ENCODE data around the gene WNT10A.
A peak's percentile ranks its signal among the peaks of the same experiment; 100 is the strongest.

The WNT10A gene

DNA sequence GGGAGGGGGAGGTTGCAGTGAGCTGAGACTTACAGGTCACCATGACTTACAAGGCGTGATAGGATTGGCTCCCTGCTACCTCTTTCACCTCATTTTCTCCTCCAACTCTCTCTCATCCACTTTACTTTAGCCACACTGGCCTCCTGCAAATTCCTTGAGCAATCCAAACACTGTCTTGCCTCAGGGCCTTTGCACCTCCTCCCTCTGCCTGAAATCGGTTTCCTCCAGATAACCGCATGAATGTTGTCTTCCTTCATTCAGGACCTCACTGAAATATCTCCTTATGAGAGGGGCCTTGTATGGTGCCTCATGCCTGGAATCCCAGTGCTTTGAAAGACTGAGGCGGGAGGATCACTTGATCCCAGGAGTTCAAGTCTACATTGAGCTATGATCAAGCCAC is 21.8 kb downstream of the WNT10A start:
- no peaks in the 10 kb centered on the region for H3K9me3 ChIP-seq (ENCODE audit: low read length)
- H3K4me1 ChIP-seq (ENCODE audit: insufficient read depth, low read length, severe bottlenecking): peaks cover 7% of the 10 kb centered on the region
- no peak overlapping the region for H3K4me3 ChIP-seq (ENCODE audit: low read depth, low read length, poor library complexity, severe bottlenecking)
- H3K36me3 ChIP-seq (ENCODE audit: insufficient read depth, low read length): no peaks in the 10 kb centered on the region
- H3K27ac ChIP-seq (ENCODE audit: low read depth, low read length, poor library complexity, severe bottlenecking): no peak overlapping the region
- H3F3A ChIP-seq (ENCODE audit: insufficient read depth, low read length): no peaks in the 10 kb centered on the region
- H3K9me2 ChIP-seq (ENCODE audit: low read depth, low read length): no peaks in the 10 kb centered on the region
- no peak overlapping the region for H3K4me2 ChIP-seq (ENCODE audit: low read length)
- H3K9ac ChIP-seq (ENCODE audit: low read length): no peak overlapping the region
- no peaks in the 10 kb centered on the region for H4K20me1 ChIP-seq (ENCODE audit: insufficient read depth, low read length)
- TF ChIP-seq CTCF (IDR thresholded peaks at IDR 0.05; ENCODE audit: low read length): no peak
- TF ChIP-seq EZH2 (IDR thresholded peaks at IDR 0.05; ENCODE audit: borderline replicate concordance, low read length): no peak
- H3K79me2 ChIP-seq (ENCODE audit: insufficient read depth, low read length): no peaks in the 10 kb centered on the region
- H2AFZ ChIP-seq (ENCODE audit: low read length): no peak overlapping the region
- no peaks in the 10 kb centered on the region; the same call in 1 of the 2 replicates for H3K27me3 ChIP-seq (ENCODE audit: insufficient read depth, low read length)

GRCh38 chr2:218904176-218904575 is 23.5 kb downstream of the WNT10A start:
- no peak overlapping the region for H3K27ac ChIP-seq (ENCODE audit: low read depth, low read length, poor library complexity, severe bottlenecking)
- H3K4me1 ChIP-seq (ENCODE audit: insufficient read depth, low read length, severe bottlenecking): peaks cover 7% of the 10 kb centered on the region
- no peaks in the 10 kb centered on the region for H3K9me3 ChIP-seq (ENCODE audit: low read length)
- H3K4me2 ChIP-seq (ENCODE audit: low read length): no peak overlapping the region
- no peaks in the 10 kb centered on the region for H3K9me2 ChIP-seq (ENCODE audit: low read depth, low read length)
- H3K36me3 ChIP-seq (ENCODE audit: insufficient read depth, low read length): no peaks in the 10 kb centered on the region
- H3K4me3 ChIP-seq (ENCODE audit: low read depth, low read length, poor library complexity, severe bottlenecking): no peak overlapping the region
- H3F3A ChIP-seq (ENCODE audit: insufficient read depth, low read length): no peaks in the 10 kb centered on the region
- H4K20me1 ChIP-seq (ENCODE audit: insufficient read depth, low read length): no peaks in the 10 kb centered on the region
- no peak overlapping the region for H3K9ac ChIP-seq (ENCODE audit: low read length)
- TF ChIP-seq EZH2 (IDR thresholded peaks at IDR 0.05; ENCODE audit: borderline replicate concordance, low read length): no peak
- TF ChIP-seq CTCF (IDR thresholded peaks at IDR 0.05; ENCODE audit: low read length): no peak
- no peaks in the 10 kb centered on the region; the same call in 1 of the 2 replicates for H3K27me3 ChIP-seq (ENCODE audit: insufficient read depth, low read length)
- no peak overlapping the region for H2AFZ ChIP-seq (ENCODE audit: low read length)
- H3K79me2 ChIP-seq (ENCODE audit: insufficient read depth, low read length): no peaks in the 10 kb centered on the region

- Histone ChIP-seq H3K4me1 (ENCODE audit: insufficient read depth, low read length, severe bottlenecking) (peaks cover 20% of the 10 kb centered on the region), H3F3A (ENCODE audit: insufficient read depth, low read length) (no peaks in the 10 kb centered on the region), H3K9me2 (ENCODE audit: low read depth, low read length) (no peaks in the 10 kb centered on the region), H3K27me3 (ENCODE audit: insufficient read depth, low read length) (no peaks in the 10 kb centered on the region), H3K9ac (ENCODE audit: low read length) (peak overlapping the region; percentile 58), H3K4me3 (ENCODE audit: low read depth, low read length, poor library complexity, severe bottlenecking) (peak overlapping the region; percentile 62), H2AFZ (ENCODE audit: low read length) (peak overlapping the region; percentile 42), H3K4me2 (ENCODE audit: low read length) (peak overlapping the region; percentile 75), H3K79me2 (ENCODE audit: insufficient read depth, low read length) (no peaks in the 10 kb centered on the region), H3K36me3 (ENCODE audit: insufficient read depth, low read length) (no peaks in the 10 kb centered on the region), H4K20me1 (ENCODE audit: insufficient read depth, low read length) (no peaks in the 10 kb centered on the region), H3K27ac (ENCODE audit: low read depth, low read length, poor library complexity, severe bottlenecking) (no peak overlapping the region), H3K9me3 (ENCODE audit: low read length) (no peaks in the 10 kb centered on the region)
- TF ChIP-seq CTCF (IDR thresholded peaks at IDR 0.05; ENCODE audit: low read length) (no peak), EZH2 (IDR thresholded peaks at IDR 0.05; ENCODE audit: borderline replicate concordance, low read length) (no peak)
Observed at GRCh38 chr2:218908721-218909619, 28.3 kb downstream of the WNT10A start.
